Spleen (tissue), 11 donors: ENCODE data around the gene FOXP1. TPM values are rescaled to one million over a fixed set of nuclear protein-coding genes. Genes with fewer than 3 reads are reported as not detected.

Source experiments
- DNase-seq: peaks from one replicate; pipeline ENCODE4 v3.0.0-alpha.2; 2020
- H3K27ac ChIP-seq, 8 donors: fragments of 200-600 bp; sonication (generic) in 7 of 8; 1 replicate in 4 of 8; 2 replicates in 4 of 8; pipeline versions ENCODE4 v1.5.0 to v1.8.0; 2016 to 2021; ENCODE audit warnings: inconsistent platforms in 4 of 8, mild to moderate bottlenecking in 4 of 8, moderate library complexity in 1 of 8
- H3K27me3 ChIP-seq, 7 donors: fragments of 200-600 bp; sonication (generic) in 6 of 7; replicated peaks in 1 of 7; 1 replicate in 4 of 7; 2 replicates in 3 of 7; pipeline versions ENCODE4 v1.5.0 to v1.8.0; 2016 to 2021; ENCODE audit warnings: inconsistent platforms in 3 of 7, mild to moderate bottlenecking in 1 of 7
- H3K36me3 ChIP-seq, 6 donors: fragments of 200-600 bp; sonication (generic) in 5 of 6; 1 replicate in 4 of 6; 2 replicates in 2 of 6; pipeline versions ENCODE4 v1.5.0 to v1.8.0; 2016 to 2021; ENCODE audit warnings: inconsistent platforms in 2 of 6
- H3K4me1 ChIP-seq, 6 donors: fragments of 200-600 bp; sonication (generic) in 5 of 6; 1 replicate in 3 of 6; 2 replicates in 3 of 6; pipeline versions ENCODE4 v1.5.0 to v1.8.0; 2016 to 2021; ENCODE audit warnings: inconsistent platforms in 3 of 6
- H3K4me3 ChIP-seq, 8 donors: fragments of 200-600 bp; sonication (generic) in 7 of 8; 1 replicate in 4 of 8; 2 replicates in 4 of 8; pipeline versions ENCODE4 v1.5.0 to v1.8.0; 2016 to 2021; ENCODE audit warnings: inconsistent platforms in 4 of 8, mild to moderate bottlenecking in 4 of 8, moderate library complexity in 2 of 8
- H3K9me3 ChIP-seq, 8 donors: fragments of 200-600 bp; sonication (generic) in 7 of 8; 1 replicate in 4 of 8; 2 replicates in 4 of 8; pipeline versions ENCODE4 v1.5.0 to v1.8.0; 2016 to 2021; ENCODE audit warnings: inconsistent platforms in 4 of 8
- CTCF ChIP-seq, 11 experiments: fragments of 200-600 bp in 7 of 11; fragments of 450-650 bp in 4 of 11; sonication (generic) in 4 of 11; IDR thresholded peaks in 8 of 11; conservative IDR thresholded peaks in 3 of 11; 1 replicate in 7 of 11; 2 replicates in 4 of 11; pipeline versions ENCODE4 v1.4.0 to v1.8.0; 2016 to 2021; ENCODE audit warnings: antibody characterized with exemption in 11 of 11, inconsistent platforms in 4 of 11, mild to moderate bottlenecking in 1 of 11
- POLR2A ChIP-seq, 3 donors: fragments of 450-650 bp; IDR thresholded peaks; one replicate each; pipeline ENCODE4 v1.5.1; 2017; ENCODE audit warnings: antibody characterized with exemption in 3 of 3, mild to moderate bottlenecking in 1 of 3
- POLR2AphosphoS5 ChIP-seq, 3 donors: sonication (generic); formaldehyde crosslinking; IDR thresholded peaks; one replicate each; pipeline ENCODE4 v1.5.1; 2017; ENCODE audit warnings: antibody characterized with exemption in 3 of 3
- WGBS, 5 donors: extraction: QIAGEN DNeasy Blood & Tissue Kit in 3 of 5; methylation state at CpG; one replicate each; pipeline versions ENCODE4 v1.1.5 to v1.1.7; 2013 to 2018; 5-methylcytosine and 5-hydroxymethylcytosine counted together
- intact Hi-C: fragments of 100-400 bp; cut with DNase I; formaldehyde crosslinking; loops from one replicate; pipeline ENCODE4 v1.15.0; 2023; ENCODE audit warnings: low total_unique reads
- polyA plus RNA-seq, 3 donors: library from polyadenylated mRNA; stranded (reverse); fragments of 200-250 nt; gene quantifications; one replicate each; pipeline ENCODE4 v1.2.1, GENCODE V29; 2013
- total RNA-seq, 7 donors: library from RNA; depleted of rRNA in 3 of 7; stranded (reverse); fragments of >200 nt in 3 of 7; fragmentation: NEBNext Ultra II Directional in 4 of 7; extraction: Animal tissue kit (Norgen Biotek cat#: 25700) in 4 of 7; gene quantifications; one replicate each; pipeline versions ENCODE4 v1.1.0 to v1.2.1, GENCODE V29; 2016 to 2021
- donor health status: healthy with polysubstance abuse.
- donor health status: DM: no; HTN: no; CAD: no; lungs with moderate emphysema.
- donor health status: DM: no; HTN: no; CAD: no.
- donor health status: Bipolar disorder and iron deficiency.
- donor health status: healthy.
- donor health status: DM: no; HTN: no; CAD: no.
- donor health status: DM: yes; HTN: yes; CAD: no.

Gene FOXP1
- total and polyA plus RNA-seq, 10 donors: 11.1 to 202 (median 153) TPM

GRCh38 chr3:71232895-71233294 is 350.6 kb downstream of the FOXP1 start:
- Histone ChIP-seq H3K4me3 (no peak overlapping the region), H3K9me3 (no peaks in the 10 kb centered on the region), H3K36me3 (peaks cover 0 to 12% (median 0%) of the 10 kb centered on the region in 6 donors), H3K27ac (no peak overlapping the region), H3K27me3 (no peaks in the 10 kb centered on the region), H3K4me1 (peaks cover 0 to 66% (median 6%) of the 10 kb centered on the region in 6 donors)
- 85 to 93% (median 89%) methylated on average over 3 of the region's 3 CpGs for WGBS, 5 donors
- DNase-seq: no peak
- TF ChIP-seq POLR2AphosphoS5 (IDR thresholded peaks at IDR 0.05) (no peak), CTCF (IDR thresholded peaks at IDR 0.05 in 8 of 11, conservative IDR thresholded peaks at IDR 0.05 in 3 of 11) (no peak), POLR2A (IDR thresholded peaks at IDR 0.05) (no peak)
- intact Hi-C loops: no loop called here

- Histone ChIP-seq H3K4me3 (no peak overlapping the region), H3K4me1 (peaks cover 4 to 66% (median 11%) of the 10 kb centered on the region in 6 donors), H3K27ac (no peak overlapping the region), H3K9me3 (no peaks in the 10 kb centered on the region), H3K36me3 (peaks cover 0 to 12% (median 0%) of the 10 kb centered on the region in 6 donors), H3K27me3 (no peaks in the 10 kb centered on the region)
- WGBS, 5 donors: 48 to 90% (median 67%) methylated on average over 3 of the region's 3 CpGs
- no peak for DNase-seq
- intact Hi-C loops: no loop called here
- TF ChIP-seq CTCF (IDR thresholded peaks at IDR 0.05 in 8 of 11, conservative IDR thresholded peaks at IDR 0.05 in 3 of 11): no peak
- no peak for TF ChIP-seq POLR2AphosphoS5 (IDR thresholded peaks at IDR 0.05)
- no peak for TF ChIP-seq POLR2A (IDR thresholded peaks at IDR 0.05)
Measured at GRCh38 chr3:71232175-71232679, 351.3 kb downstream of the FOXP1 start.

GRCh38 chr3:71231680-71232079 is 351.8 kb downstream of the FOXP1 start:
- peaks cover 4 to 66% (median 17%) of the 10 kb centered on the region in 6 donors for H3K4me1 ChIP-seq
- intact Hi-C loops: no loop called here
- no peak for TF ChIP-seq POLR2A (IDR thresholded peaks at IDR 0.05)
- no peak for TF ChIP-seq POLR2AphosphoS5 (IDR thresholded peaks at IDR 0.05)
- TF ChIP-seq CTCF (IDR thresholded peaks at IDR 0.05 in 8 of 11, conservative IDR thresholded peaks at IDR 0.05 in 3 of 11): no peak

GRCh38 chr3:71229905-71230657 is 353.4 kb downstream of the FOXP1 start:
- no peaks in the 10 kb centered on the region for H3K27me3 ChIP-seq
- no peaks in the 10 kb centered on the region for H3K9me3 ChIP-seq
- 94 to 99% (median 95%) methylated on average over 7 of the region's 7 CpGs for WGBS, 5 donors
- TF ChIP-seq CTCF (IDR thresholded peaks at IDR 0.05 in 8 of 11, conservative IDR thresholded peaks at IDR 0.05 in 3 of 11) (no peak), POLR2AphosphoS5 (IDR thresholded peaks at IDR 0.05) (no peak), POLR2A (IDR thresholded peaks at IDR 0.05) (no peak)
- peaks cover 0 to 8% (median 0%) of the 10 kb centered on the region in 6 donors for H3K36me3 ChIP-seq
- no peak overlapping the region for H3K4me3 ChIP-seq
- H3K27ac ChIP-seq: no peak overlapping the region
- intact Hi-C loops: no loop called here
- no peak for DNase-seq
- peaks cover 10 to 72% (median 31%) of the 10 kb centered on the region in 6 donors for H3K4me1 ChIP-seq

More at GRCh38 chr3:71231680-71232079, 351.8 kb downstream of the FOXP1 start:
- H3K9me3 ChIP-seq: no peaks in the 10 kb centered on the region
- WGBS, 5 donors: 69 to 85% (median 76%) methylated on average over 4 of the region's 4 CpGs
- no peak for DNase-seq
- H3K36me3 ChIP-seq: peaks cover 0 to 12% (median 0%) of the 10 kb centered on the region in 6 donors
- H3K27me3 ChIP-seq: no peaks in the 10 kb centered on the region
- H3K27ac ChIP-seq: no peak overlapping the region
- no peak overlapping the region for H3K4me3 ChIP-seq
